Body of pancreas (tissue), 4 donors: ENCODE results near the gene PLCG2. TPM values are rescaled to one million over a fixed set of nuclear protein-coding genes. Genes with fewer than 3 reads are reported as not detected.

ENCODE experiments used
- ATAC-seq: fragments of 150-250 bp; one replicate; pipeline ENCODE4 v1.9.1; 2016
- DNase-seq, 4 donors: peaks; one replicate each; pipeline ENCODE4 v3.0.0-alpha.2; 2019
- H3K27ac ChIP-seq, 4 donors: fragments of 200-600 bp; sonication (generic); 1 replicate in 3 of 4; 2 replicates in 1 of 4; pipeline versions ENCODE4 v1.5.1 to v1.6.1; 2016 to 2019; ENCODE audit warnings: mild to moderate bottlenecking in 1 of 4, mixed read lengths in 1 of 4, moderate library complexity in 1 of 4
- H3K27me3 ChIP-seq, 2 donors: fragments of 200-600 bp; sonication (generic); one replicate each; pipeline ENCODE4 v1.6.0; 2016; ENCODE audit warnings: mild to moderate bottlenecking in 1 of 2
- H3K36me3 ChIP-seq, 2 donors: fragments of 200-600 bp; sonication (generic); replicated peaks in 1 of 2; 2 replicates each; pipeline ENCODE4 v1.5.1; 2016; ENCODE audit warnings: low read depth in 2 of 2; ENCODE audit not compliant: insufficient read depth in 1 of 2
- H3K4me1 ChIP-seq: fragments of 200-600 bp; sonication (generic); one replicate; pipeline ENCODE4 v1.6.0; 2016
- H3K4me3 ChIP-seq, 2 donors: fragments of 200-600 bp; sonication (generic); 1 replicate in 1 of 2; 2 replicates in 1 of 2; pipeline ENCODE4 v1.5.1; 2016 to 2019
- H3K9me3 ChIP-seq, 3 donors: fragments of 200-600 bp; sonication (generic); 1 replicate in 2 of 3; 2 replicates in 1 of 3; pipeline ENCODE4 v1.5.1; 2016
- CTCF ChIP-seq, 7 experiments: fragments of 450-650 bp in 4 of 7; fragments of 200-600 bp in 3 of 7; sonication (generic) in 3 of 7; IDR thresholded peaks; one replicate each; pipeline ENCODE4 v1.5.1; 2016 to 2019; ENCODE audit warnings: antibody characterized with exemption in 7 of 7
- POLR2A ChIP-seq, 3 donors: fragments of 450-650 bp; IDR thresholded peaks; one replicate each; pipeline ENCODE4 v1.6.1; 2016; ENCODE audit warnings: antibody characterized with exemption in 3 of 3, mild to moderate bottlenecking in 2 of 3
- WGBS, 2 donors: methylation state at CpG; one replicate each; pipeline ENCODE4 v1.1.5; 2017; 5-methylcytosine and 5-hydroxymethylcytosine counted together
- intact Hi-C: fragments of 100-400 bp; cut with DNase I; formaldehyde crosslinking; loops from one replicate; pipeline ENCODE4 v1.15.1; 2023
- total RNA-seq, 2 donors: library from RNA; depleted of rRNA; stranded (reverse); fragments of >200 nt; gene quantifications; one replicate each; pipeline ENCODE4 v1.1.0, GENCODE V29; 2016

Gene PLCG2
- total RNA-seq, 2 donors from 2014 or later: 6.7 to 9.6 TPM

- 24 to 46% methylated on average over 9 of the region's 9 CpGs for WGBS, 2 donors
- Histone ChIP-seq H3K27me3 (no peaks in the 10 kb centered on the region), H3K36me3 (no peaks in the 10 kb centered on the region), H3K4me1 (peaks cover 16% of the 10 kb centered on the region), H3K27ac (peak overlapping the region in 3 of 4 donors; percentile 43 to 55 (median 47)), H3K9me3 (no peaks in the 10 kb centered on the region), H3K4me3 (no peak overlapping the region)
- peak; percentile 93 for ATAC-seq
- intact Hi-C loops: no loop called here
- TF ChIP-seq CTCF (IDR thresholded peaks at IDR 0.05): peak in 4 of 7 experiments; percentile 26 to 34 (median 28)
- no peak for TF ChIP-seq POLR2A (IDR thresholded peaks at IDR 0.05)
- peak; percentile 47 to 61 (median 56) for DNase-seq
These were observed 11.0 kb upstream of the PLCG2 start for GRCh38 chr16:81767987-81768592.

GRCh38 chr16:81770008-81770407, 9.1 kb upstream of the PLCG2 start:
- peaks cover 16% of the 10 kb centered on the region for H3K4me1 ChIP-seq
- H3K9me3 ChIP-seq: no peaks in the 10 kb centered on the region
- H3K36me3 ChIP-seq: no peaks in the 10 kb centered on the region
- ATAC-seq (no peak), DNase-seq (no peak)
- H3K4me3 ChIP-seq: no peak overlapping the region
- no peak for TF ChIP-seq POLR2A (IDR thresholded peaks at IDR 0.05)
- TF ChIP-seq CTCF (IDR thresholded peaks at IDR 0.05): no peak
- H3K27ac ChIP-seq: no peak overlapping the region
- intact Hi-C loops: no loop called here
- no peaks in the 10 kb centered on the region for H3K27me3 ChIP-seq
- 87% methylated on average over 7 of the region's 7 CpGs for WGBS, 2 donors

GRCh38 chr16:81774348-81774747, 4.7 kb upstream of the PLCG2 start:
- intact Hi-C loops: no loop called here
- ATAC-seq: no peak
- Histone ChIP-seq H3K4me1 (peaks cover 2% of the 10 kb centered on the region), H3K9me3 (no peaks in the 10 kb centered on the region), H3K4me3 (no peak overlapping the region), H3K27ac (peak overlapping the region in 1 of 4 donors; percentile 9), H3K27me3 (no peaks in the 10 kb centered on the region), H3K36me3 (no peaks in the 10 kb centered on the region)
- DNase-seq: no peak
- 70 to 81% methylated on average over 7 of the region's 7 CpGs for WGBS, 2 donors
- no peak for TF ChIP-seq POLR2A (IDR thresholded peaks at IDR 0.05)
- TF ChIP-seq CTCF (IDR thresholded peaks at IDR 0.05): no peak

- intact Hi-C loops: no loop called here
- TF ChIP-seq POLR2A (IDR thresholded peaks at IDR 0.05) (no peak), CTCF (IDR thresholded peaks at IDR 0.05) (no peak)
- Histone ChIP-seq H3K9me3 (no peaks in the 10 kb centered on the region), H3K4me1 (peaks cover 10% of the 10 kb centered on the region), H3K4me3 (no peak overlapping the region), H3K27me3 (no peaks in the 10 kb centered on the region), H3K36me3 (no peaks in the 10 kb centered on the region), H3K27ac (no peak overlapping the region)
- ATAC-seq (no peak), DNase-seq (no peak)
These were observed 3.5 kb upstream of the PLCG2 start for GRCh38 chr16:81775570-81775969.

GRCh38 chr16:81778231-81778630, 860 bp upstream of the PLCG2 start:
- Histone ChIP-seq H3K9me3 (no peaks in the 10 kb centered on the region), H3K4me3 (no peak overlapping the region), H3K27me3 (no peaks in the 10 kb centered on the region), H3K36me3 (no peaks in the 10 kb centered on the region), H3K4me1 (peaks cover 10% of the 10 kb centered on the region), H3K27ac (no peak overlapping the region)
- 75 to 77% methylated on average over 6 of the region's 6 CpGs for WGBS, 2 donors
- intact Hi-C loops: no loop called here
- ATAC-seq (no peak), DNase-seq (no peak)
- TF ChIP-seq POLR2A (IDR thresholded peaks at IDR 0.05) (no peak), CTCF (IDR thresholded peaks at IDR 0.05) (no peak)
